ENCODE measurements around the gene HECTD4. TPM values are rescaled to one million over a fixed set of nuclear protein-coding genes. Genes with fewer than 3 reads are reported as not detected.

Gene HECTD4
- total and polyA plus RNA-seq, 12 donors, result 17.5 to 50.0 (median 27.7) TPM

- Histone ChIP-seq H3K36me3 (replicated peaks in 1 of 2) (peaks cover 0 to 7% of the 10 kb centered on the region in 2 donors), H3K9me3 (replicated peaks in 1 of 3) (no peaks in the 10 kb centered on the region), H3K27me3 (no peaks in the 10 kb centered on the region), H3K27ac (no peak overlapping the region), H3K4me3 (no peak overlapping the region), H3K4me1 (replicated peaks in 1 of 2) (no peaks in the 10 kb centered on the region)
- intact Hi-C loops (cut with DNase I), result no loop called here
- 97 to 100% (median 100%) methylated on average over 2 of the region's 2 CpGs for WGBS, 4 donors
- DNase-seq, result no peak
- TF ChIP-seq, protein P1, sequence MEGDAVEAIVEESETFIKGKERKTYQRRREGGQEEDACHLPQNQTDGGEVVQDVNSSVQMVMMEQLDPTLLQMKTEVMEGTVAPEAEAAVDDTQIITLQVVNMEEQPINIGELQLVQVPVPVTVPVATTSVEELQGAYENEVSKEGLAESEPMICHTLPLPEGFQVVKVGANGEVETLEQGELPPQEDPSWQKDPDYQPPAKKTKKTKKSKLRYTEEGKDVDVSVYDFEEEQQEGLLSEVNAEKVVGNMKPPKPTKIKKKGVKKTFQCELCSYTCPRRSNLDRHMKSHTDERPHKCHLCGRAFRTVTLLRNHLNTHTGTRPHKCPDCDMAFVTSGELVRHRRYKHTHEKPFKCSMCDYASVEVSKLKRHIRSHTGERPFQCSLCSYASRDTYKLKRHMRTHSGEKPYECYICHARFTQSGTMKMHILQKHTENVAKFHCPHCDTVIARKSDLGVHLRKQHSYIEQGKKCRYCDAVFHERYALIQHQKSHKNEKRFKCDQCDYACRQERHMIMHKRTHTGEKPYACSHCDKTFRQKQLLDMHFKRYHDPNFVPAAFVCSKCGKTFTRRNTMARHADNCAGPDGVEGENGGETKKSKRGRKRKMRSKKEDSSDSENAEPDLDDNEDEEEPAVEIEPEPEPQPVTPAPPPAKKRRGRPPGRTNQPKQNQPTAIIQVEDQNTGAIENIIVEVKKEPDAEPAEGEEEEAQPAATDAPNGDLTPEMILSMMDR (IDR thresholded peaks at IDR 0.05), result no peak
- TF ChIP-seq POLR2A (IDR thresholded peaks at IDR 0.05), result no peak
Observed at GRCh38 chr12:112275207-112275606, 107.0 kb downstream of the HECTD4 start.

GRCh38 chr12:112270673-112271072, 111.6 kb downstream of the HECTD4 start:
- H3K27ac ChIP-seq, result no peak overlapping the region
- H3K4me1 ChIP-seq (replicated peaks in 1 of 2), result no peaks in the 10 kb centered on the region
- no peak for DNase-seq
- WGBS, 4 donors, result 77 to 91% (median 80%) methylated on average over 1 of the region's 1 CpG
- H3K27me3 ChIP-seq, result no peaks in the 10 kb centered on the region
- intact Hi-C loops (cut with DNase I), result no loop called here
- TF ChIP-seq, protein P1 (IDR thresholded peaks at IDR 0.05), result no peak
- TF ChIP-seq POLR2A (IDR thresholded peaks at IDR 0.05), result no peak
- no peak overlapping the region for H3K4me3 ChIP-seq
- H3K9me3 ChIP-seq (replicated peaks in 1 of 3), result no peaks in the 10 kb centered on the region
- H3K36me3 ChIP-seq (replicated peaks in 1 of 2), result peaks cover 0 to 31% of the 10 kb centered on the region in 2 donors

- intact Hi-C loops (cut with DNase I), result no loop called here
- 98 to 100% (median 100%) methylated on average over 2 of the region's 2 CpGs for WGBS, 4 donors
- Histone ChIP-seq H3K27ac (no peak overlapping the region), H3K4me3 (no peak overlapping the region), H3K9me3 (replicated peaks in 1 of 3) (no peaks in the 10 kb centered on the region), H3K4me1 (replicated peaks in 1 of 2) (no peaks in the 10 kb centered on the region), H3K36me3 (replicated peaks in 1 of 2) (peaks cover 0 to 29% of the 10 kb centered on the region in 2 donors), H3K27me3 (no peaks in the 10 kb centered on the region)
- TF ChIP-seq, protein P1 (IDR thresholded peaks at IDR 0.05), result no peak
- TF ChIP-seq POLR2A (IDR thresholded peaks at IDR 0.05), result no peak
- DNase-seq, result no peak
Observed at GRCh38 chr12:112266473-112266872, 115.8 kb downstream of the HECTD4 start.

DNA sequence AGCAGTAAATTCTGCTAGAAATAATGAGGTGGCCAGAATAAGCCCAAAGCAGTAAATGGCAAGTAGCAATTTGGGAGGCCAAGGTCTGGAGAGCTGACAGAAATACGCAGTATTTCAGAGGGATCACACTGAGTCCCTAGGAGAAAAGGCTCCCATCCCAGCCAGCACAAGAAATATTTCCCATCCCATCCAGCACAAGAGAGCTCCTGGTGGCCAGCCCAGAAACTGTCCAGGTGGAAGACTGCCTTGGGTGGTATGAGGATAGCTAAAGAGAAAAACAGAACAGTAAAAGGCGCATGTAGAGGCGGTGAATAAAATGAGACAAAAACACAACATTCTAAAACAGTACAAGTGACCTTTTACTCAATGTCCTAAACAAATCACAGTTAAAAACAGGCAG, 120.7 kb downstream of the HECTD4 start:
- TF ChIP-seq, protein P1 (IDR thresholded peaks at IDR 0.05), result peak in 1 of 6 experiments; percentile 6
- no peak for TF ChIP-seq POLR2A (IDR thresholded peaks at IDR 0.05)
- Histone ChIP-seq H3K27ac (no peak overlapping the region), H3K27me3 (no peaks in the 10 kb centered on the region), H3K4me3 (no peak overlapping the region), H3K9me3 (replicated peaks in 1 of 3) (no peaks in the 10 kb centered on the region), H3K36me3 (replicated peaks in 1 of 2) (peaks cover 0 to 17% of the 10 kb centered on the region in 2 donors), H3K4me1 (replicated peaks in 1 of 2) (no peaks in the 10 kb centered on the region)
- intact Hi-C loops (cut with DNase I), result no loop called here
- no peak for DNase-seq
- 95 to 98% (median 96%) methylated on average over 3 of the region's 3 CpGs for WGBS, 4 donors
